ENCODE data around the gene FGFR4.

DNA sequence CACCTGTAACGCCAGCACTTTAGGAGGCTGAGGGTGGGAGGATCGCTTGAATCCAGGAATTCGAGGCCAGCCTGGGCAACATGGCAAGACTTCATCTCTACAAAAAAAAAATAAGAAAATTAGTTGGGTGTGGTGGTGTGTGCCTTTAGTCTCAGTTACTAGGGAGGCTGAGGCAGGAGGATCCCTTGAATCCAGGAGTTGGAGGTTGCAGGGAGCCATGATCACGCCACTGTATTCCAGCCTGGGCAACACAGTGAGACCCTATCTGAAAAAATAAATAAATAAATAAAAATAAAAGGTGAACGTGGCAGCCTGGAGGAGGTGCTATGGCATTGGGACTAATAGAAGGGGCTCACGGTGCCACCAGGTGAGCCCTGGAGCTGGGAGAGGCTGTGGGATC lies 7.1 kb downstream of the FGFR4 start:
- TF ChIP-seq, protein P1, sequence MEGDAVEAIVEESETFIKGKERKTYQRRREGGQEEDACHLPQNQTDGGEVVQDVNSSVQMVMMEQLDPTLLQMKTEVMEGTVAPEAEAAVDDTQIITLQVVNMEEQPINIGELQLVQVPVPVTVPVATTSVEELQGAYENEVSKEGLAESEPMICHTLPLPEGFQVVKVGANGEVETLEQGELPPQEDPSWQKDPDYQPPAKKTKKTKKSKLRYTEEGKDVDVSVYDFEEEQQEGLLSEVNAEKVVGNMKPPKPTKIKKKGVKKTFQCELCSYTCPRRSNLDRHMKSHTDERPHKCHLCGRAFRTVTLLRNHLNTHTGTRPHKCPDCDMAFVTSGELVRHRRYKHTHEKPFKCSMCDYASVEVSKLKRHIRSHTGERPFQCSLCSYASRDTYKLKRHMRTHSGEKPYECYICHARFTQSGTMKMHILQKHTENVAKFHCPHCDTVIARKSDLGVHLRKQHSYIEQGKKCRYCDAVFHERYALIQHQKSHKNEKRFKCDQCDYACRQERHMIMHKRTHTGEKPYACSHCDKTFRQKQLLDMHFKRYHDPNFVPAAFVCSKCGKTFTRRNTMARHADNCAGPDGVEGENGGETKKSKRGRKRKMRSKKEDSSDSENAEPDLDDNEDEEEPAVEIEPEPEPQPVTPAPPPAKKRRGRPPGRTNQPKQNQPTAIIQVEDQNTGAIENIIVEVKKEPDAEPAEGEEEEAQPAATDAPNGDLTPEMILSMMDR (conservative IDR thresholded peaks at IDR 0.05), result no peak
- TF ChIP-seq EZH2 (IDR thresholded peaks at IDR 0.05; ENCODE audit: low read depth), result no peak
